Adrenal gland (tissue), 12 donors: ENCODE results near the gene ADA. TPM values are rescaled to one million over a fixed set of nuclear protein-coding genes. Genes with fewer than 3 reads are reported as not detected.

ENCODE experiments used
- DNase-seq, 7 donors: peaks; one replicate each; pipeline ENCODE4 v3.0.0-alpha.2; 2019 to 2020
- H3K27ac ChIP-seq, 5 donors: fragments of 200-600 bp; sonication (generic) in 4 of 5; 1 replicate in 3 of 5; 2 replicates in 2 of 5; pipeline versions ENCODE4 v1.5.1 to v1.8.0; 2016 to 2020; ENCODE audit warnings: mild to moderate bottlenecking in 1 of 5
- H3K27me3 ChIP-seq: fragments of 200-600 bp; 2 replicates; pipeline ENCODE4 v1.8.0; 2021
- H3K36me3 ChIP-seq, 2 donors: fragments of 200-600 bp; replicated peaks in 1 of 2; 1 replicate in 1 of 2; 2 replicates in 1 of 2; pipeline versions ENCODE4 v1.5.1 to v1.8.0; 2018 to 2022
- H3K4me1 ChIP-seq, 2 donors: fragments of 200-600 bp; replicated peaks in 1 of 2; 1 replicate in 1 of 2; 2 replicates in 1 of 2; pipeline versions ENCODE4 v1.5.1 to v1.8.0; 2018 to 2021
- H3K4me3 ChIP-seq, 4 donors: fragments of 200-600 bp; sonication (generic) in 3 of 4; one replicate each; pipeline ENCODE4 v1.5.1; 2016 to 2018
- H3K9me3 ChIP-seq, 3 donors: fragments of 200-600 bp; sonication (generic) in 1 of 3; replicated peaks in 1 of 3; 1 replicate in 2 of 3; 2 replicates in 1 of 3; pipeline versions ENCODE4 v1.5.1 to v1.8.0; 2016 to 2021
- POLR2A ChIP-seq, 2 donors: fragments of 450-650 bp; IDR thresholded peaks; one replicate each; pipeline ENCODE4 v1.6.1; 2017; ENCODE audit warnings: antibody characterized with exemption in 2 of 2, mild to moderate bottlenecking in 2 of 2, moderate library complexity in 1 of 2
- WGBS, 4 donors: extraction: QIAGEN DNeasy Blood & Tissue Kit in 2 of 4; methylation state at CpG; one replicate each; pipeline versions ENCODE4 v1.1.5 to v1.1.7; 2013 to 2017; 5-methylcytosine and 5-hydroxymethylcytosine counted together
- intact Hi-C, 2 donors: fragments of 100-400 bp; cut with DNase I; formaldehyde crosslinking; loops; one replicate each; pipeline versions ENCODE4 v1.14.1 to v1.15.0; 2022 to 2023
- polyA plus RNA-seq, 3 donors: library from polyadenylated mRNA; stranded (reverse); fragments of 200-250 nt in 2 of 3; fragments of 350-450 nt in 1 of 3; fragmentation: Illumina TruSeq in 1 of 3; extraction: RNeasy Lipid Tissue Mini Kit (QIAGEN cat#74804) in 1 of 3; gene quantifications; one replicate each; pipeline ENCODE4 v1.2.3, GENCODE V29; 2013 to 2014
- total RNA-seq, 9 donors: library from RNA; depleted of rRNA in 4 of 9; stranded (reverse); fragments of >200 nt in 4 of 9; fragments of 120-200 nt in 1 of 9; fragmentation: NEBNext Ultra II Directional in 1 of 9; extraction: Animal tissue kit (Norgen Biotek cat#: 25700) in 1 of 9; gene quantifications; one replicate each; pipeline versions ENCODE4 v1.1.0 to v1.2.4, GENCODE V29; 2013 to 2023
- TF ChIP-seq, protein P1 (sequence below), 6 experiments: fragments of 450-650 bp in 4 of 6; fragments of 200-600 bp in 2 of 6; sonication (generic) in 1 of 6; IDR thresholded peaks; 1 replicate in 5 of 6; 2 replicates in 1 of 6; pipeline versions ENCODE4 v1.5.1 to v1.8.0; 2016 to 2021; ENCODE audit warnings: antibody characterized with exemption in 6 of 6, mild to moderate bottlenecking in 2 of 6, moderate library complexity in 1 of 6
- donor health status: healthy with polysubstance abuse.
- donor health status: Bipolar disorder and iron deficiency.
- donor health status: DM: yes; HTN: yes; CAD: no.
- donor health status: DM: no; HTN: no; CAD: no.
- donor health status: DM: no; HTN: no; CAD: no.
- donor health status: DM: yes; HTN: yes; CAD: no.

Gene ADA
- total and polyA plus RNA-seq, 12 donors = 3.4 to 16.4 (median 10.0) TPM

DNA sequence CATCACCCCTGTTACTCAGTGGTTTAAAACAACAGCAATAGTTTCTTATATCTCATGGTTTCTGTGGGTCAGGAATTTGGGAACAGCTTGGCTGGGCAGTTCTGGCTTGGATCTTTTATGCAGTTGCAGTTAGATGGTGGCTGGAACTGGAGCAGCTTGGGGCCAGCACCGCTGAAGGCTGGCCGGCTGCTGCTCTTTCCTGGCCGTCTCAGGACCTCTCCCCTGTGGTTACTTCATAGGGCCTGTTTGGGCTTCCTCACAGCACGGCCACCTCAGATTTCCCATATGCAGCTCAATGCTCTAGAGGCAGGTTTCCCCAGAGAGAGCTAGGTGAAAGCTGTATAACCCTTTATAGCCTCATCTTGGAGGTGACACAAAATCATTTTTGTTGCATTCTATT lies 53.6 kb downstream of the ADA start:
- H3K4me3 ChIP-seq = no peak overlapping the region
- no peaks in the 10 kb centered on the region for H3K27me3 ChIP-seq
- intact Hi-C loops = no loop called here
- peak overlapping the region in 4 of 5 donors; percentile 9 to 93 (median 89) for H3K27ac ChIP-seq
- no peaks in the 10 kb centered on the region for H3K9me3 ChIP-seq
- DNase-seq = no peak
- peaks cover 51 to 78% of the 10 kb centered on the region in 2 donors for H3K4me1 ChIP-seq
- H3K36me3 ChIP-seq = no peaks in the 10 kb centered on the region
- WGBS, 4 donors = 57 to 68% (median 64%) methylated on average over 1 to 4 of the region's 4 CpGs
- no peak for TF ChIP-seq POLR2A (IDR thresholded peaks at IDR 0.05)
- TF ChIP-seq, protein P1, sequence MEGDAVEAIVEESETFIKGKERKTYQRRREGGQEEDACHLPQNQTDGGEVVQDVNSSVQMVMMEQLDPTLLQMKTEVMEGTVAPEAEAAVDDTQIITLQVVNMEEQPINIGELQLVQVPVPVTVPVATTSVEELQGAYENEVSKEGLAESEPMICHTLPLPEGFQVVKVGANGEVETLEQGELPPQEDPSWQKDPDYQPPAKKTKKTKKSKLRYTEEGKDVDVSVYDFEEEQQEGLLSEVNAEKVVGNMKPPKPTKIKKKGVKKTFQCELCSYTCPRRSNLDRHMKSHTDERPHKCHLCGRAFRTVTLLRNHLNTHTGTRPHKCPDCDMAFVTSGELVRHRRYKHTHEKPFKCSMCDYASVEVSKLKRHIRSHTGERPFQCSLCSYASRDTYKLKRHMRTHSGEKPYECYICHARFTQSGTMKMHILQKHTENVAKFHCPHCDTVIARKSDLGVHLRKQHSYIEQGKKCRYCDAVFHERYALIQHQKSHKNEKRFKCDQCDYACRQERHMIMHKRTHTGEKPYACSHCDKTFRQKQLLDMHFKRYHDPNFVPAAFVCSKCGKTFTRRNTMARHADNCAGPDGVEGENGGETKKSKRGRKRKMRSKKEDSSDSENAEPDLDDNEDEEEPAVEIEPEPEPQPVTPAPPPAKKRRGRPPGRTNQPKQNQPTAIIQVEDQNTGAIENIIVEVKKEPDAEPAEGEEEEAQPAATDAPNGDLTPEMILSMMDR (IDR thresholded peaks at IDR 0.05) = no peak

DNA sequence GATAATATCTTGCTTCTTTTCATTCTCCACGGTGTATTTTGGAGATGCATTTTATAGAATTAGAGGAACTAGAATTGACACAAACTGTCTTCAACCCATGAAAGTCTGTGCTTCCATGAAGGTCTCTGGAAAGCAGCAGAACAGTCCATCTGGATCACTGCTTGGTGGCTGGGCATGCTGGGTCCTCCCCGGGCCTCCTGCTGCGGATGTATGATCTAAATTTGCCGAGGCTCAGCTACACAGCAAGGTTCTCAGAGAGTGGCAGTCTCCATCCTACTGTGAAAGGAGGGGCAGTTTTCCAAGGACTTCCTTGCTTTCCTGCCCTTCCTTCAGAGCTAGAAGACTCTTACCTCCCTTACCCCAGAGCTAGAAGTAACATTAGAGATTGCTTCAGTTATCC lies 54.0 kb downstream of the ADA start:
- no peak for DNase-seq
- Histone ChIP-seq H3K4me3 (no peak overlapping the region), H3K36me3 (peaks cover 0 to 2% of the 10 kb centered on the region in 2 donors), H3K9me3 (no peaks in the 10 kb centered on the region), H3K27ac (peak overlapping the region in 4 of 5 donors; percentile 9 to 93 (median 89)), H3K27me3 (no peaks in the 10 kb centered on the region), H3K4me1 (peaks cover 47 to 75% of the 10 kb centered on the region in 2 donors)
- TF ChIP-seq, protein P1 (IDR thresholded peaks at IDR 0.05) = no peak
- TF ChIP-seq POLR2A (IDR thresholded peaks at IDR 0.05) = no peak
- intact Hi-C loops = no loop called here
- 66 to 90% (median 73%) methylated on average over 2 to 4 of the region's 4 CpGs for WGBS, 4 donors

DNA sequence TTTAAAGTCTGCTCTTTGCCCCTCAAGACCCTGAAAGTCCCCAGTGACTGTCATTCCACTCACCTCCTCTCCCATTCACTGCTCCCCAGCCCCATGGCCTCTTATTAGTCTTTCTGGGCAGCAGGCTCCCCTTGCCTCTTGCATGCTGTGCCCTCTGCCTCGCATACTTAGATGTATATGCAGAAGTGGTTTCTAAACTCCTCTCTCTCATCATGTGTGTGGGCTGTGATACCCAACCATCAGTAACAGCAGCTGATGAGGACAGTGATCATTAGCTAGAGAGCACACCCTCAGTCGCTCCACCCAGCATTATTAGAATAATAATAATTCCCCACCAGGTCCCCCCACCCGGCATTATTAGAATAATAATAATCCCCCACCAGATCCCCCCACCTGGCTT lies 54.6 kb downstream of the ADA start:
- no peak for DNase-seq
- H3K9me3 ChIP-seq = no peaks in the 10 kb centered on the region
- no peaks in the 10 kb centered on the region for H3K27me3 ChIP-seq
- H3K4me3 ChIP-seq = no peak overlapping the region
- intact Hi-C loops = no loop called here
- WGBS, 4 donors = 82 to 97% (median 93%) methylated on average over 3 of the region's 3 CpGs
- H3K27ac ChIP-seq = peak overlapping the region in 1 of 5 donors; percentile 88
- peaks cover 41 to 68% of the 10 kb centered on the region in 2 donors for H3K4me1 ChIP-seq
- peaks cover 0 to 3% of the 10 kb centered on the region in 2 donors for H3K36me3 ChIP-seq
- TF ChIP-seq, protein P1 (IDR thresholded peaks at IDR 0.05) = no peak
- no peak for TF ChIP-seq POLR2A (IDR thresholded peaks at IDR 0.05)

DNA sequence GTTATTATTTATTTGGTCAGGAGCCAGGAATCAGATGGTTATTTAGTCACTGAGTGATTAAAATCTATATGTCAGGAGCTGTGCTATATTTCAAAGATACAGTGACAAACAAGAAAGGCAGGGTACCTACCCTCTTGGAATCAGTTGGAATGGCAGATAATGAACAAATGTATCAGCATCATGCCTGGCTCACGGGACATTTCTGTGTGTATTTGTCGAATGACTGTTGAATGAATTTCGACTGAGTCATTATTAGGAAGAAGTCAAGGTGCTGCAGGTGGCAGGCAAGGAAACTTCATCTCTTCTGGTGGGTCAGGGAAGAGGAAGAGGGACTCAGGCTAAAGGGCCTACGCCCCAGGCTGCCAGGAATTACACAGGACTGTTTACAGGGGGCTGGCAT lies 55.5 kb downstream of the ADA start:
- Histone ChIP-seq H3K4me1 (peaks cover 33 to 59% of the 10 kb centered on the region in 2 donors), H3K36me3 (peaks cover 0 to 6% of the 10 kb centered on the region in 2 donors), H3K27me3 (no peaks in the 10 kb centered on the region), H3K27ac (peak overlapping the region in 1 of 5 donors; percentile 22), H3K4me3 (no peak overlapping the region), H3K9me3 (no peaks in the 10 kb centered on the region)
- no peak for TF ChIP-seq POLR2A (IDR thresholded peaks at IDR 0.05)
- TF ChIP-seq, protein P1 (IDR thresholded peaks at IDR 0.05) = no peak
- intact Hi-C loops = no loop called here
- no peak for DNase-seq
- 93 to 95% (median 94%) methylated on average over 4 of the region's 4 CpGs for WGBS, 4 donors
